NCI-H146 treated with DMSO at 0.1 percent for 48 hours (cell line): ENCODE data around the gene ZFP37.
"Not testable (repeated sequence)": the region's sequence is repeated elsewhere in the genome, so short reads cannot be mapped to it uniquely, and the experiment has no call there.

ENCODE experiments used
- DNase-seq: peaks from one replicate; lab custom pipeline; 2025; ENCODE audit not compliant: unreplicated experiment; lab: John Stamatoyannopoulos, UW

Gene ZFP37

GRCh38 chr9:113056191-113057106, at the start of gene ZFP37:
Gene ZFP37 (minus strand): TSS chr9:113056724. CDS start chr9:113056688, 36 bp downstream.
- peak; percentile 88 for DNase-seq

GRCh38 chr9:113105345-113105744, 48.8 kb upstream of the ZFP37 start:
- not testable (repeated sequence) for DNase-seq

- DNase-seq: no peak
These were observed 39.0 kb upstream of the ZFP37 start for GRCh38 chr9:113095561-113095960.

DNA sequence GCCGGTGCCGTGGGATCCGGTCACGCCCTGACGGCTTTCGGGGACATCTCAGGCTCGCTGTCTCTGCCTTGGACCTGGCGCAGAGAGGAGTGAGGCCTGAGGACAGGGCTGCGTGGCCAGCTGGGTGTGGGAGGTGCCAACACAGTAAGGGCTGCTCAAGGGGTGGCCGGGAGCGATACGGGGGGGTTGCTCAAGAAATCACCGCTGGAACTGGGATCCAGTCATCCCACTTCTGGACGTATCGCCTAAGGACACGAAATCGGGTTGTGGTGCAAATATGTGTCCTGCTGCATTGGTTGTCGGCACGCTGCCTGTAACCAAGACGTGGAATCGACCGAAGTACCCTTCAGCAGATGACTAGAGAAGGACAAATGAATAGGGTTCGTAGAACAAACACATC, 33.4 kb upstream of the ZFP37 start:
- DNase-seq: not testable (repeated sequence)

GRCh38 chr9:113089143-113089505, 32.6 kb upstream of the ZFP37 start:
- DNase-seq: not testable (repeated sequence)

GRCh38 chr9:113088456-113089142, 32.1 kb upstream of the ZFP37 start:
- DNase-seq: not testable (repeated sequence)

DNA sequence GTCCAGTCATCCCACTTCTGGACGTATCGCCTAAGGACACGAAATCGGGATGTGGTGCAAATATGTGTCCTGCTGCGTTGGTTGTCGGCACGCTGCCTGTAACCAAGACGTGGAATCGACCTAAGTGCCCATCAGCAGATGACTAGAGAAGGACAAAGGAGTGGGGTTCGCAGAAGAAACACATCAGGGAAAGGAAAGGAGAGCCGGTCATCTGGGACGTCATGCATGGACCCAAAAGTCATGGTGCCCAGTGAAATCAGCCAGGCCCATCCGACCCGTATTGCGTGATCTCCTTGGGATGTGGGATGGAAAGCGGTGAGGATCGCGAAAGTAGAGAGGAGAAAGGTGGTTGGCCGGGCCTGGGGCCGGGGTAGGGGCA, 6.4 kb upstream of the ZFP37 start:
- DNase-seq: not testable (repeated sequence)

DNA sequence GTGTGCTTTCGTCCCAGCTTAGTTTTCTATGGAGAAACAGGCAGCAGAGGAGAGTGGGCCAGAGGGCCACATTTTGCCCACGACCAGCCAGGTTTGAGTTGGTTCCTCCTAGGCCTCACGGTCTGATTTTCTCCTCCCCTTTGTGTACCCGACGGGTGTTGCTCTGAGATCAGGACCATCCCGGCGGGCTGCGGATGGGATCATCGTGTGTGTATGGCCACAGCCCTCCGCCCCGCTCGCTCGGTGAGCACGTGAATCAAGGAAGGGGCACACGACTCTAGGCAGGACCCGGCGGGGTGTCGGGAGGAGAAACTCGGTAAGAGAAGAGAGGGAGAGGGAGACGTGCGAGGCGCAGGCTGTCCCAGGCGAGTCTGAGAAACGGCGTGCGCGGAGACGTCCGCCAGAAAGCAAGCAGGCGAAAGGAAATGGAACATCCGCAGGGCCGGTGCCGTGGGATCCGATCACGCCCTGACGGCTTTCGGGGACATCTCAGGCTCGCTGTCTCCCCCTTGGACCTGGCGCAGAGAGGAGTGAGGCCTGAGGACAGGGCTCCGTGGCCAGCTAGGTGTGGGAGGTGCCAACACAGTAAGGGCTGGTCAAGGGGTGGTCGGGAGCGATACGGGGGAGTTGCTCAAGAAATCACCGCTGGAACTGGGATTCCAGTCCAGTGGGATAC, 5.9 kb upstream of the ZFP37 start:
- DNase-seq: not testable (repeated sequence)

DNA sequence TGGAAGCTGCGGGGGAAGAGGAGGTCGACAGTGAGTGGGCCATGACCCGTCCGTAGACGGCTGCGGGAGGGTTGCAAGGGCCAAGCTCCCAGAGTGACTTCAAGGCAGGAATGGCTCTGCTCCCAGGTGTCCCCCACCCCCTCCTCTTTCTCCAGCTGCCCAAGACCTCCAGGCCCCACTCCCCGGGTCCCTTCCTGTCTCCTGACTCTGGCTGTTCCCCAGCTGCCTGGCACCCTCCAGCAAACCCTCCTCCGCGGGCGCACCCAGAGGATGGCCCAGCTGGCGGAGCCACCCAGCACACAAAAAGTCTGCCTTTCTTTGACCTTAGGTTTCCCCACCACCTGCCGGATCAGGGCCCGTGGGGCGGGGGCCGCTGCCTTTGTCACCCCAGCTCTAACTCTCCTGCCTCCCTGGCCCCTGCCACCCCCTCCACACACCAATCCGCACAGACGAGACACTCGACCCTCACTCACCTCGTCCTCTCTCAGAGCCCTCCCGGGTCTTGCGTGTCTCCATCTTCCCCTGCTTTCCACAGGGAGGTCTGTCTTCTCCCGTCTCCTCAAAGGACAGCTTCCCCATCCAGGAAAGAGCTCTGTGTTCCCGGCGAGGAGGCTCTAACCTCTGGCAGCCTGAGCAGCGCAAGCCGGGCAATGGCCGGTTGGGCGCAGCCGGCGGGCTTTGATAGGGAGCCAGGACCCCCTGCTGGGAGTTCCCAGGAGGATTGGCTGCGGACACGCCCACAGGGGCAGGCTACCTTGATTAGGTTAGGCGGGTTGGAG, 4.7 kb upstream of the ZFP37 start:
- not testable (repeated sequence) for DNase-seq

GRCh38 chr9:113059581-113060284, 3.2 kb upstream of the ZFP37 start:
- DNase-seq: peak; percentile 10

GRCh38 chr9:113057193-113057592, 669 bp upstream of the ZFP37 start:
- DNase-seq: no peak

- DNase-seq: no peak
These were observed 13.5 kb downstream of the ZFP37 start for GRCh38 chr9:113042884-113043657.

DNA sequence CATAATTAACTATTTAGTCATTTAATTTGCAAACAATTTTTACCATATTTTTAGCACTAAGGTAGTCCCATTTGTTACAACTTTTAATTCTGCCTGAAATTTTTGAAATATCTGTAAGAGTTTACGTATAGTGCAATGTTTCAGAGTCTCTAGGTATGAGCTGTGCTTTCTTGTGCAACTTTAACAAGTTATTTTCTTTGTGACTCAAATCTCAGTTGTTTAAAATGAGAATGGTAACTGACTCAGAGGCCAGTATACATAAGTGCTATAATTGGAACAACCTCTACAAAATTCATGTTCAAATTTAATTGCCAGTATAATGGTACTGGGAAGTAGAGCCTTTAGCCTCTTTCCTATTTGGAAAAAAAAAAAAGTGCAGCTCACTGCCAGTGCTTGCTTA, 30.3 kb downstream of the ZFP37 start:
- DNase-seq: no peak

GRCh38 chr9:113018247-113018646, 38.3 kb downstream of the ZFP37 start:
- no peak for DNase-seq

GRCh38 chr9:113012492-113012891, 44.0 kb downstream of the ZFP37 start:
- DNase-seq: no peak

DNA sequence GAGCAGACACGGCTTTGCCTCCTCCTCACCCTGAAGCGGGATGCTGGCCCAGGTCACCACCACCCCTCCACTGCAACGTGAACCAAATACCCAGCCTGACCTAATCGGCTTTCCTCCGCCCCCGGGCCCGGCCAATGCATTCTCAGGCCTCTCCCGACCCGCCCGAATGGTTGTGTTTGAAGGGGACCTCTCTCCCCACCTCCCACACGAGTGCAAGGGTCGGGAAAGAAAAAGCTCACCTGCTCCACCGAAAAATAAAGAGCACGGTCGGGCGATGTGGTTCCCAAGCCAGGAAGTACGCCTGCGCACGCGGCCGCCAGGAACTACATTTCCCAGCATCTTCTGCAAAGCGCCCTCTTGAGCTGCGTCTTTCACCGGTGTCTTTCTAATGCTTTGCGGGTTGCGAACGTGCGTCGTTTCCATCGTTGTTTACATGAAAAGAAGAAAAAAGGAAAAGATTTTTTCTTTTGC, 44.6 kb downstream of the ZFP37 start, which contains the start of gene ZNF883:
Gene ZNF883 (minus strand): TSS at position 282 of the 471 bp plus-strand sequence.
- peak; percentile 38 for DNase-seq

- no peak for DNase-seq
These were observed 50.7 kb downstream of the ZFP37 start for GRCh38 chr9:113005777-113006176.

- DNase-seq: no peak
These were observed 59.1 kb downstream of the ZFP37 start for GRCh38 chr9:112997236-112997941.
